Activated CD4-positive, alpha-beta T cell treated with anti-CD3 and anti-CD28 coated beads, Interleukin-2, amount 50 U/mL, for 48 hours (primary cell): Measurements from ENCODE around the gene SPRY1.

Experiments used
- DNase-seq, 2 experiments: peaks; one replicate each; pipeline ENCODE4 v3.0.0-alpha.2; 2020

SPRY1 gene

GRCh38 chr4:123396307-123397143 lies at the start of gene SPRY1:
TSS of gene SPRY1 (plus strand) at chr4:123396795. CDS start at chr4:123401592, 4,797 bp downstream.
- DNase-seq: peak; percentile 75 to 83

GRCh38 chr4:123346951-123347350 lies 49.6 kb upstream of the SPRY1 start:
- no peak for DNase-seq

- DNase-seq: no peak
These were observed 47.6 kb upstream of the SPRY1 start for GRCh38 chr4:123348946-123349345.

- no peak for DNase-seq
These were observed 47.0 kb upstream of the SPRY1 start for GRCh38 chr4:123349421-123350190.

GRCh38 chr4:123350191-123350544 lies 46.4 kb upstream of the SPRY1 start:
- DNase-seq: no peak

- no peak for DNase-seq
These were observed 45.9 kb upstream of the SPRY1 start for GRCh38 chr4:123350726-123351125.

- no peak for DNase-seq
These were observed 44.9 kb upstream of the SPRY1 start for GRCh38 chr4:123351713-123352112.

- no peak for DNase-seq
These were observed 44.2 kb upstream of the SPRY1 start for GRCh38 chr4:123352240-123352945.

GRCh38 chr4:123352966-123353365 lies 43.6 kb upstream of the SPRY1 start:
- no peak for DNase-seq

- DNase-seq: no peak
These were observed 42.9 kb upstream of the SPRY1 start for GRCh38 chr4:123353656-123354055.

GRCh38 chr4:123354701-123355100 lies 41.9 kb upstream of the SPRY1 start:
- no peak for DNase-seq

GRCh38 chr4:123356921-123357320 lies 39.7 kb upstream of the SPRY1 start:
- no peak for DNase-seq

GRCh38 chr4:123359449-123360315 lies 36.9 kb upstream of the SPRY1 start:
- no peak for DNase-seq

GRCh38 chr4:123361195-123361861 lies 35.3 kb upstream of the SPRY1 start:
- DNase-seq: no peak

- DNase-seq: no peak
These were observed 34.5 kb upstream of the SPRY1 start for GRCh38 chr4:123362103-123362502.

GRCh38 chr4:123363729-123364128 lies 32.9 kb upstream of the SPRY1 start:
- DNase-seq: no peak

- no peak for DNase-seq
These were observed 31.7 kb upstream of the SPRY1 start for GRCh38 chr4:123364906-123365305.

- DNase-seq: no peak
These were observed 31.2 kb upstream of the SPRY1 start for GRCh38 chr4:123365412-123365811.

GRCh38 chr4:123366144-123366748 lies 30.3 kb upstream of the SPRY1 start:
- no peak for DNase-seq

GRCh38 chr4:123378794-123379193 lies 17.8 kb upstream of the SPRY1 start:
- DNase-seq: no peak

- DNase-seq: no peak
These were observed 17.2 kb upstream of the SPRY1 start for GRCh38 chr4:123379392-123379791.
